Neural progenitor cell (in vitro differentiated cells): ENCODE measurements around the gene KRTAP10-2.

Experiments
- EZH2 ChIP-seq: fragments of 200-600 bp; sonication (generic); IDR thresholded peaks from 2 replicates; pipeline ENCODE4 v1.6.1; 2017; ENCODE audit warnings: antibody characterized with exemption, mild to moderate bottlenecking, moderate library complexity
- EZH2phosphoT487 ChIP-seq: fragments of 200-600 bp; sonication (generic); IDR thresholded peaks from 2 replicates; pipeline ENCODE4 v1.6.1; 2017; ENCODE audit warnings: antibody characterized with exemption
- TF ChIP-seq, protein P1 (sequence below): fragments of 200-600 bp; sonication (generic); IDR thresholded peaks from 2 replicates; pipeline ENCODE4 v1.5.1; 2017; ENCODE audit warnings: antibody characterized with exemption, mild to moderate bottlenecking

- TF ChIP-seq EZH2phosphoT487 (no peak), EZH2 (no peak)
- TF ChIP-seq, protein P1, sequence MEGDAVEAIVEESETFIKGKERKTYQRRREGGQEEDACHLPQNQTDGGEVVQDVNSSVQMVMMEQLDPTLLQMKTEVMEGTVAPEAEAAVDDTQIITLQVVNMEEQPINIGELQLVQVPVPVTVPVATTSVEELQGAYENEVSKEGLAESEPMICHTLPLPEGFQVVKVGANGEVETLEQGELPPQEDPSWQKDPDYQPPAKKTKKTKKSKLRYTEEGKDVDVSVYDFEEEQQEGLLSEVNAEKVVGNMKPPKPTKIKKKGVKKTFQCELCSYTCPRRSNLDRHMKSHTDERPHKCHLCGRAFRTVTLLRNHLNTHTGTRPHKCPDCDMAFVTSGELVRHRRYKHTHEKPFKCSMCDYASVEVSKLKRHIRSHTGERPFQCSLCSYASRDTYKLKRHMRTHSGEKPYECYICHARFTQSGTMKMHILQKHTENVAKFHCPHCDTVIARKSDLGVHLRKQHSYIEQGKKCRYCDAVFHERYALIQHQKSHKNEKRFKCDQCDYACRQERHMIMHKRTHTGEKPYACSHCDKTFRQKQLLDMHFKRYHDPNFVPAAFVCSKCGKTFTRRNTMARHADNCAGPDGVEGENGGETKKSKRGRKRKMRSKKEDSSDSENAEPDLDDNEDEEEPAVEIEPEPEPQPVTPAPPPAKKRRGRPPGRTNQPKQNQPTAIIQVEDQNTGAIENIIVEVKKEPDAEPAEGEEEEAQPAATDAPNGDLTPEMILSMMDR, result no peak
These were observed 12.8 kb upstream of the KRTAP10-2 start for GRCh38 chr21:44564099-44564498.
